ENCODE results near the gene LRRK1.

Gene LRRK1

DNA sequence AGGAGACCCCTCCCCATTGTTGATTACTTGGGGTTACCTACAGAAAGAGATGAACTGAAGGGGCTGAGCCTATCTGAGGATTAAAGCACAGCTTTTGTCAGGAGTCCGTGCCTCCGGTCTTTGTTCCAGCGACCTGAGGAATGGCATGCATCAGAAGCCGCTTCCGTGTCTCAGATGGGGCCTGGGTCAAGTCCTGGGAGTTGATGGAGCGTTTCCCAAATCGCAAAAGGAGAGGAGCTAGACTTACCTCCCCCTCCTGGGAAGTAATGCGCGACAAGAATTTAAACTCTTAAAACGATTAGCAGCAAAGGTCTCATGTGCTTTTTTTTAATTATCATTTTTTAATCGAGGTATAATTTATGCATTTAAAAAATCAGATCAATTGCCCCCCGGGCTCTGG, 40.5 kb upstream of the LRRK1 start:
- H3K27ac ChIP-seq (ENCODE audit: insufficient read depth in 1 of 2, low read depth in 1 of 2, low read length in 2 of 2, poor library complexity in 1 of 2, severe bottlenecking in 2 of 2), result no peak overlapping the region
- POLR2A ChIA-PET, result no interaction called here
- H3K27me3 ChIP-seq (replicated peaks in 2 of 5; ENCODE audit: control insufficient read depth in 4 of 5, insufficient read depth in 5 of 5, low read length in 4 of 5), result peaks cover 15 to 88% (median 40%) of the 10 kb centered on the region in 5 experiments
- peaks cover 0 to 19% (median 11%) of the 10 kb centered on the region in 4 experiments for H3K4me1 ChIP-seq (ENCODE audit: control extremely low read depth in 1 of 4, control insufficient read depth in 4 of 4, insufficient read depth in 4 of 4, low read length in 3 of 4)
- no peaks in the 10 kb centered on the region for H3K36me3 ChIP-seq (ENCODE audit: control insufficient read depth in 4 of 4, insufficient read depth in 4 of 4, low read length in 3 of 4)
- H3K4me3 ChIP-seq (ENCODE audit: control insufficient read depth in 1 of 7, extremely low read depth in 1 of 7, insufficient read depth in 4 of 7, low read depth in 2 of 7, low read length in 6 of 7), result peak overlapping the region in 5 of 7 experiments; percentile 32 to 65 (median 59)
- WGBS (ENCODE audit: insufficient coverage), result 22% methylated on average over 5 of the region's 12 CpGs
- H3K9me3 ChIP-seq (ENCODE audit: control extremely low read depth in 1 of 5, control insufficient read depth in 4 of 5, insufficient read depth in 2 of 5, low read depth in 1 of 5, low read length in 4 of 5), result peaks cover 0 to 1% (median 0%) of the 10 kb centered on the region in 5 experiments
- DNase-seq, result no peak
- CTCF ChIA-PET, result interaction anchor here (1.4 to 2.3 kb wide), 3 partner anchors 10 to 39 kb away, joined by 3 to 6 read pairs (median 5); no protein-coding TSS in a partner anchor

GRCh38 chr15:100879061-100879463, 40.1 kb upstream of the LRRK1 start:
- POLR2A ChIA-PET, result no interaction called here
- under 1% methylated on average over 58 of the region's 62 CpGs for WGBS (ENCODE audit: insufficient coverage)
- Histone ChIP-seq H3K36me3 (ENCODE audit: control insufficient read depth in 4 of 4, insufficient read depth in 4 of 4, low read length in 3 of 4) (no peaks in the 10 kb centered on the region), H3K4me1 (ENCODE audit: control extremely low read depth in 1 of 4, control insufficient read depth in 4 of 4, insufficient read depth in 4 of 4, low read length in 3 of 4) (peaks cover 0 to 19% (median 11%) of the 10 kb centered on the region in 4 experiments), H3K27me3 (replicated peaks in 2 of 5; ENCODE audit: control insufficient read depth in 4 of 5, insufficient read depth in 5 of 5, low read length in 4 of 5) (peaks cover 15 to 92% (median 40%) of the 10 kb centered on the region in 5 experiments), H3K4me3 (ENCODE audit: control insufficient read depth in 1 of 7, extremely low read depth in 1 of 7, insufficient read depth in 4 of 7, low read depth in 2 of 7, low read length in 6 of 7) (peak overlapping the region; percentile 10 to 65 (median 54)), H3K27ac (ENCODE audit: insufficient read depth in 1 of 2, low read depth in 1 of 2, low read length in 2 of 2, poor library complexity in 1 of 2, severe bottlenecking in 2 of 2) (no peak overlapping the region), H3K9me3 (ENCODE audit: control extremely low read depth in 1 of 5, control insufficient read depth in 4 of 5, insufficient read depth in 2 of 5, low read depth in 1 of 5, low read length in 4 of 5) (peaks cover 0 to 1% (median 0%) of the 10 kb centered on the region in 5 experiments)
- CTCF ChIA-PET, result interaction anchor here (1.4 to 2.3 kb wide), 3 partner anchors 10 to 39 kb away, joined by 3 to 6 read pairs (median 5); no protein-coding TSS in a partner anchor
- DNase-seq, result peak in 1 of 3 donors; percentile 22

GRCh38 chr15:100879464-100880138, 39.6 kb upstream of the LRRK1 start, which contains the start of gene ALDH1A3:
ALDH1A3 (plus strand) TSS chr15:100879831; CDS start chr15:100879908, 77 bp downstream.
- H3K4me3 ChIP-seq (ENCODE audit: control insufficient read depth in 1 of 7, extremely low read depth in 1 of 7, insufficient read depth in 4 of 7, low read depth in 2 of 7, low read length in 6 of 7), result peak within 1 kb of the TSS; percentile 10 to 65 (median 54)
- CTCF ChIA-PET, result interaction anchor here (2.3 kb wide), 1 partner anchor 13 kb away, joined by 6 read pairs; no protein-coding TSS in a partner anchor

DNA sequence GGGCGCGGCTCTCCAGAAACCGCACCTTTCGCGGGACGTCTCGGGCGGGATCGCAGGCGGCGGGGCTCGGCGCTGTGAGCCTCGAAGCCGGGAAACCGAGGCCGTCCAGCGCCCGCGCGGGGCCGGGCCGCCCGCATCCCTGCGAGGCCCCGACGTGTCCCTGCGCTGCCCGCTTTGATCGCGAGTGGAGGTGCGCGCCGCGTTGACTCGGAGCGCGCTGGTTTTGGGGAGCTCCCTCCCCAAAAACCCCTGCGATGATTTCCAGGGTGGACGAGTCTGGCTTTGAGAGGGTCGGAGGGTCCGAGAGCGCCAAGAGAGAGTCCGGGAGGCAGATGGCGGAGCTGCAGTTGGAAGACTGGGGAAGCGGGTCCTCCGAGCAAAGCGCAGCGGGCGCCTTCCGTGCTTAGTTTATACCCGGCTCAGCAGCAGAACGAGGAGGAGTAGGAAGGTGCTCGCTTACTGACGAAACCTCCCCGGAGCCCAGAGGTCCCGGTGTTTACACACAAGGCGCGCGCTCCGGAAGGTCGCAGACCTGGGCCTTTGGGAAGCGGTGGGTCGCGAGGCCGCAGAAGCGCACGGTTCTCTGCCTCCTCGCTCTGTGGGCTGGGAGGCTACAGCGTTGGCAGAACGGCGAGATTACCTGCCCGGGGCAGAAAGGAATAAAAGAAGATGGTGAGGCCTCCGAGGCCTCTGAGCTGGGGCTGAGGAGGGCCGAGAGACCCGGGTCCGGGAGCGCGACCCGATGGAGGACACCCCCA, 38.8 kb upstream of the LRRK1 start:
- POLR2A ChIA-PET, result no interaction called here
- Histone ChIP-seq H3K4me3 (ENCODE audit: control insufficient read depth in 1 of 7, extremely low read depth in 1 of 7, insufficient read depth in 4 of 7, low read depth in 2 of 7, low read length in 6 of 7) (peak overlapping the region in 5 of 7 experiments; percentile 34 to 62 (median 59)), H3K27me3 (replicated peaks in 2 of 5; ENCODE audit: control insufficient read depth in 4 of 5, insufficient read depth in 5 of 5, low read length in 4 of 5) (peaks cover 15 to 99% (median 42%) of the 10 kb centered on the region in 5 experiments), H3K9me3 (ENCODE audit: control extremely low read depth in 1 of 5, control insufficient read depth in 4 of 5, insufficient read depth in 2 of 5, low read depth in 1 of 5, low read length in 4 of 5) (peaks cover 0 to under 1% (median 0%) of the 10 kb centered on the region in 5 experiments), H3K4me1 (ENCODE audit: control extremely low read depth in 1 of 4, control insufficient read depth in 4 of 4, insufficient read depth in 4 of 4, low read length in 3 of 4) (peaks cover 0 to 19% (median 11%) of the 10 kb centered on the region in 4 experiments), H3K36me3 (ENCODE audit: control insufficient read depth in 4 of 4, insufficient read depth in 4 of 4, low read length in 3 of 4) (no peaks in the 10 kb centered on the region), H3K27ac (ENCODE audit: insufficient read depth in 1 of 2, low read depth in 1 of 2, low read length in 2 of 2, poor library complexity in 1 of 2, severe bottlenecking in 2 of 2) (no peak overlapping the region)
- CTCF ChIA-PET, result interaction anchor here (2.3 kb wide), 1 partner anchor 12 kb away, joined by 6 read pairs; no protein-coding TSS in a partner anchor
- 2% methylated on average over 65 of the region's 80 CpGs for WGBS (ENCODE audit: insufficient coverage)
- peak in 2 of 3 donors; percentile 29 to 33 for DNase-seq

More at GRCh38 chr15:100879464-100880138, 39.6 kb upstream of the LRRK1 start, which contains the start of gene ALDH1A3:
- DNase-seq, result peak in 2 of 3 donors; percentile 19 to 42
- WGBS (ENCODE audit: insufficient coverage), result 2% methylated on average over 76 of the region's 93 CpGs
- Histone ChIP-seq H3K27ac (ENCODE audit: insufficient read depth in 1 of 2, low read depth in 1 of 2, low read length in 2 of 2, poor library complexity in 1 of 2, severe bottlenecking in 2 of 2) (no peak within 1 kb of the TSS), H3K36me3 (ENCODE audit: control insufficient read depth in 4 of 4, insufficient read depth in 4 of 4, low read length in 3 of 4) (no peaks in the 10 kb centered on the region), H3K9me3 (ENCODE audit: control extremely low read depth in 1 of 5, control insufficient read depth in 4 of 5, insufficient read depth in 2 of 5, low read depth in 1 of 5, low read length in 4 of 5) (peaks cover 0 to 1% (median 0%) of the 10 kb centered on the region in 5 experiments), H3K4me1 (ENCODE audit: control extremely low read depth in 1 of 4, control insufficient read depth in 4 of 4, insufficient read depth in 4 of 4, low read length in 3 of 4) (peaks cover 0 to 19% (median 11%) of the 10 kb centered on the region in 4 experiments), H3K27me3 (replicated peaks in 2 of 5; ENCODE audit: control insufficient read depth in 4 of 5, insufficient read depth in 5 of 5, low read length in 4 of 5) (peaks cover 15 to 97% (median 40%) of the 10 kb centered on the region in 5 experiments)
- POLR2A ChIA-PET, result no interaction called here

DNA sequence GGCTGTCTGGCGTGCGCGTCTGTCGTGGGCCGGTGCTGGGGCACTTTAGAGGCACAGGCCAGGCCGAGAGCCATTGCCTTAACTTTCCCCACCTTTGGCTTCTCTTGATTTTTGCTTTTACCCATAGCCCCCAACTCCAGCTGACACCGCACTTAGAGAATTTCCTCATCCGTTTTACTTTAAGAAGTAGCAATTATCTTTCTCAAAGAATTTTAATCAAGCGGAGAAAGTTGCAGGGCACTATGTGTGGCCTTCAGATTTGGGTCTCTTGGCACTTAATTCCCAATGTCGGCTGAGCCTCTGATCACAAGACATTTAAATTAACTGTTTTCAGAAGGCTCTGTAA, 38.3 kb upstream of the LRRK1 start:
- Histone ChIP-seq H3K36me3 (ENCODE audit: control insufficient read depth in 4 of 4, insufficient read depth in 4 of 4, low read length in 3 of 4) (no peaks in the 10 kb centered on the region), H3K4me1 (ENCODE audit: control extremely low read depth in 1 of 4, control insufficient read depth in 4 of 4, insufficient read depth in 4 of 4, low read length in 3 of 4) (peaks cover 0 to 19% (median 11%) of the 10 kb centered on the region in 4 experiments), H3K9me3 (ENCODE audit: control extremely low read depth in 1 of 5, control insufficient read depth in 4 of 5, insufficient read depth in 2 of 5, low read depth in 1 of 5, low read length in 4 of 5) (no peaks in the 10 kb centered on the region), H3K27ac (ENCODE audit: insufficient read depth in 1 of 2, low read depth in 1 of 2, low read length in 2 of 2, poor library complexity in 1 of 2, severe bottlenecking in 2 of 2) (no peak overlapping the region), H3K27me3 (replicated peaks in 2 of 5; ENCODE audit: control insufficient read depth in 4 of 5, insufficient read depth in 5 of 5, low read length in 4 of 5) (peaks cover 13 to 98% (median 41%) of the 10 kb centered on the region in 5 experiments), H3K4me3 (ENCODE audit: control insufficient read depth in 1 of 7, extremely low read depth in 1 of 7, insufficient read depth in 4 of 7, low read depth in 2 of 7, low read length in 6 of 7) (peak overlapping the region in 1 of 7 experiments; percentile 62)
- 38% methylated on average over 10 of the region's 10 CpGs for WGBS (ENCODE audit: insufficient coverage)
- no peak for DNase-seq
- CTCF ChIA-PET, result no interaction called here
- POLR2A ChIA-PET, result no interaction called here

DNA sequence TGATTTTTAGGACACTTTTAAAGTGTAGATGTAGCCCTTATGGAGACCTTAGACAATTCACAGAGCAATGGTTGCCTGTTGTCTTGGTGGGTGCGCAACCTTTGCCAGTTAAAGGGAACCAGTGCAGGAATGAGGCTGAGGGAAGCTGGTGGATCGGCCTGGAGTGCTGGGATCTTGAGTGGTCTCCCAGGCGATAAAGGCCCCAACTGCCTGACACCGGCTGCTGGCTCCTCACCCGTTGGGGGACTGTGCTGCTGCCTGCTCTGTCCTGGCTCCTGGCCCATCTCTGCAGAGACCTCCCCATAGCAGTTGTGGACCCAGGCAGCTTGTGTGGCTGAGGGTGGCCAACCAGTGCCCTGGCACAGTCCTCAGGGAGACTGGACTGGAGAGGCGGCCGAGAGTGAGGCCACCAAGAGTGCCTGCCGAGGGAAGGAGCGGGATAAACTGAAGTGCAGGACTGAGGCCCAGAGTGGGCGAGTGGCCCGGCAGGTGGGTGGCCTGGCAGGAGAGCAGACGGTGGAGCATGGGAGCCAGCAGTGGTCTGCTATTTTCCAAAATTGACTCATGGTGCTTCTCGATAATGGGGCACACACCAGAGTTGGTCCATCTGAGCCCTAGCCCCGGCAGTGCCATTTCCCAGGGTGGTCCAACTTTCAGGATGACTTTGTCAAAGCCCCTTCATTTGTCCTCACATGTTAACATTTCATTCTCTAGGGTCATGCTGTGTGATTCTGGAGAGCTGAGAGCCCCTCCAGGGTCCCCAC, 37.4 kb upstream of the LRRK1 start:
- DNase-seq, result no peak
- Histone ChIP-seq H3K4me3 (ENCODE audit: control insufficient read depth in 1 of 7, extremely low read depth in 1 of 7, insufficient read depth in 4 of 7, low read depth in 2 of 7, low read length in 6 of 7) (no peak overlapping the region), H3K27me3 (replicated peaks in 2 of 5; ENCODE audit: control insufficient read depth in 4 of 5, insufficient read depth in 5 of 5, low read length in 4 of 5) (peaks cover 13 to 98% (median 42%) of the 10 kb centered on the region in 5 experiments), H3K9me3 (ENCODE audit: control extremely low read depth in 1 of 5, control insufficient read depth in 4 of 5, insufficient read depth in 2 of 5, low read depth in 1 of 5, low read length in 4 of 5) (no peaks in the 10 kb centered on the region), H3K27ac (ENCODE audit: insufficient read depth in 1 of 2, low read depth in 1 of 2, low read length in 2 of 2, poor library complexity in 1 of 2, severe bottlenecking in 2 of 2) (no peak overlapping the region), H3K4me1 (ENCODE audit: control extremely low read depth in 1 of 4, control insufficient read depth in 4 of 4, insufficient read depth in 4 of 4, low read length in 3 of 4) (peaks cover 0 to 19% (median 11%) of the 10 kb centered on the region in 4 experiments), H3K36me3 (ENCODE audit: control insufficient read depth in 4 of 4, insufficient read depth in 4 of 4, low read length in 3 of 4) (no peaks in the 10 kb centered on the region)
- CTCF ChIA-PET, result interaction anchor here (0.9 to 1.0 kb wide), 2 partner anchors 12 to 126 kb away, joined by 3 read pairs; no protein-coding TSS in a partner anchor
- POLR2A ChIA-PET, result no interaction called here
- WGBS (ENCODE audit: insufficient coverage), result 99% methylated on average over 14 of the region's 14 CpGs
